ENCODE measurements around the gene UACA. TPM values are rescaled to one million over a fixed set of nuclear protein-coding genes. Genes with fewer than 3 reads are reported as not detected.

The UACA gene
- total RNA-seq, 1 experiment from 2014 or later = 141 TPM

DNA sequence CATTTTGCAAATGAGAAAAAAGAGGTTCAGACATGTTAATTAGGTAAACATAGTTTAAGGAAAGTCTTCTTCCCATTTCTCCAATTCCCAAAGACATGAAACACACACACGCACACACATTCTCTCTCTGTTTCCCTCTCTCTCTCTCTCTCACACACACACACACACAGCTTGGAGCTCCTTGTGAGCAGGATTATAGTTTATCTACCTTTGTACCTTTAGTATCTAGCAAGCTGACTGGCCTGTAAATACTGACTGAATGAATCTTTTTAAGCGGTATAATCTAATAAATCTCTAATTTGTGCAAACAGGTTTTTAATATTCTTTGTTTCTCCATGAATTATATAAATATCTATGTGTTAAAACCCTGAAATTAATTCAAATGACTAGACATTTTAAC lies 73.3 kb downstream of the UACA start:
- Histone ChIP-seq H3K27me3 (replicated peaks; ENCODE audit: control insufficient read depth, insufficient read depth, low read length) (no peaks in the 10 kb centered on the region), H3K4me1 (peaks cover 29% of the 10 kb centered on the region), H3K36me3 (ENCODE audit: control insufficient read depth, insufficient read depth, low read length) (no peaks in the 10 kb centered on the region; the same call in 1 of the 2 replicates), H3K9me3 (no peaks in the 10 kb centered on the region), H3K4me3 (ENCODE audit: low read depth, low read length) (no peak overlapping the region)
- H3K27me3 Mint-ChIP-seq (ENCODE audit: insufficient read depth, unreplicated experiment) = no peaks in the 10 kb centered on the region
- no TSS peak for BruUV-seq (replicated peaks)
- peak; percentile 18 to 49 for DNase-seq
- ChIA-PET CTCF (interaction anchor here (1.4 kb wide), 1 partner anchor 33 kb away, joined by 8 read pairs; no protein-coding TSS in a partner anchor), POLR2A (no interaction called here)
- H3K4me3 Mint-ChIP-seq (ENCODE audit: unreplicated experiment) = peak overlapping the region; percentile 4
- TF ChIP-seq, protein P1, sequence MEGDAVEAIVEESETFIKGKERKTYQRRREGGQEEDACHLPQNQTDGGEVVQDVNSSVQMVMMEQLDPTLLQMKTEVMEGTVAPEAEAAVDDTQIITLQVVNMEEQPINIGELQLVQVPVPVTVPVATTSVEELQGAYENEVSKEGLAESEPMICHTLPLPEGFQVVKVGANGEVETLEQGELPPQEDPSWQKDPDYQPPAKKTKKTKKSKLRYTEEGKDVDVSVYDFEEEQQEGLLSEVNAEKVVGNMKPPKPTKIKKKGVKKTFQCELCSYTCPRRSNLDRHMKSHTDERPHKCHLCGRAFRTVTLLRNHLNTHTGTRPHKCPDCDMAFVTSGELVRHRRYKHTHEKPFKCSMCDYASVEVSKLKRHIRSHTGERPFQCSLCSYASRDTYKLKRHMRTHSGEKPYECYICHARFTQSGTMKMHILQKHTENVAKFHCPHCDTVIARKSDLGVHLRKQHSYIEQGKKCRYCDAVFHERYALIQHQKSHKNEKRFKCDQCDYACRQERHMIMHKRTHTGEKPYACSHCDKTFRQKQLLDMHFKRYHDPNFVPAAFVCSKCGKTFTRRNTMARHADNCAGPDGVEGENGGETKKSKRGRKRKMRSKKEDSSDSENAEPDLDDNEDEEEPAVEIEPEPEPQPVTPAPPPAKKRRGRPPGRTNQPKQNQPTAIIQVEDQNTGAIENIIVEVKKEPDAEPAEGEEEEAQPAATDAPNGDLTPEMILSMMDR (IDR thresholded peaks at IDR 0.05; ENCODE audit: insufficient read depth in 1 of 2, low read depth in 1 of 2, low read length in 1 of 2, severe bottlenecking in 1 of 2, unreplicated experiment in 1 of 2) = no peak
- intact Hi-C loops (cut with micrococcal nuclease; ENCODE audit: unreplicated experiment) = loop anchor here (1.0 to 2.0 kb wide), 2 partner anchors 15 to 30 kb away; no protein-coding TSS in a partner anchor
- peaks cover 8% of the 10 kb centered on the region for H3K4me1 Mint-ChIP-seq (ENCODE audit: low read depth, unreplicated experiment)
- no peak overlapping the region for H3K27ac Mint-ChIP-seq (ENCODE audit: unreplicated experiment)
- peaks cover 44% of the 10 kb centered on the region for H3K36me3 Mint-ChIP-seq (ENCODE audit: insufficient read depth, unreplicated experiment)
- H3K9me3 Mint-ChIP-seq (ENCODE audit: unreplicated experiment) = no peaks in the 10 kb centered on the region

DNA sequence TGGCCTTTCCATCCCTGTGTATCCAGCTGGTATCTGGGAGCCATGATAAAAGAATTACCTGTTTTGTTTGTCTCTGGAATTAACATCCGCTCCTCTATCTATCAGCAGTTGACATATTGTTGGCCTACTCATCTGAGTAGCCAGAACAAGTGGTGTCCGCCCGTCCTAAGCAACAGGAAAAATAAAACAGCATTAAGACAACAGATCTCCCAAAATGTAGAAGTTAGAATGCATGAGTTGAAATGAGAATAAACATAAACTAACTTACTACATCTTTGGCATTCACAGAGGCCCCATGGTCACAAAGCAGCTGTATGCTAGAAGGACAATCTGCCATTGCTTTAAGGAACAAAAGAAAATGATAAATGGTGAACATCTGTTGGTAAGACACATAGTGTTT lies 75.9 kb downstream of the UACA start:
- POLR2A ChIA-PET = no interaction called here
- CTCF ChIA-PET = no interaction called here
- no peak overlapping the region for H3K27ac Mint-ChIP-seq (ENCODE audit: unreplicated experiment)

DNA sequence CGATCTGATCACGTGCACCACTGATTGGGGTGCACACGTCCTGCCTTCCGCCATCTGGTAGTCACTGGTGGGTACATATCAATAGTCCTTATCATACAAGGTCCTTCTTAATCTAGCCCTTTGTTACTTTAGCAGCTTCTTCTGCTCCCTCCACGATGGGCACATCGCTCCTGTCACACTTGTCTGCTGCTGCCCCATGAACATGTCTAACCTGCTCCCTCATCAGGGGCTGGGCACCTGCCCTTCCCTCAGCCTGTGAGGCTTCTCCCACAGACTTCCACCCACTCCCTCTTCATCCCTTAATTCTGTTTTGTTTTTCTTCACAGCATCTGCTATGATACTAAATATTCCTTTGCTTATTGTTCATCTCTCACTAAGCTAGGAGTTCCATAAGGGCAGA lies 82.5 kb downstream of the UACA start:
- ChIA-PET CTCF (interaction anchor here (1.9 kb wide), 1 partner anchor 42 kb away, joined by 23 read pairs; no protein-coding TSS in a partner anchor), POLR2A (no interaction called here)
- H3K4me3 ChIP-seq (ENCODE audit: low read depth, low read length) = no peak overlapping the region
- intact Hi-C loops (cut with micrococcal nuclease; ENCODE audit: unreplicated experiment) = no loop called here
- Mint-ChIP-seq H3K4me3 (ENCODE audit: unreplicated experiment) (no peak overlapping the region), H3K27me3 (ENCODE audit: insufficient read depth, unreplicated experiment) (no peaks in the 10 kb centered on the region), H3K9me3 (ENCODE audit: unreplicated experiment) (no peaks in the 10 kb centered on the region), H3K27ac (ENCODE audit: unreplicated experiment) (peak overlapping the region; percentile 1), H3K36me3 (ENCODE audit: insufficient read depth, unreplicated experiment) (peaks cover 73% of the 10 kb centered on the region), H3K4me1 (ENCODE audit: low read depth, unreplicated experiment) (peaks cover 24% of the 10 kb centered on the region)
- no peaks in the 10 kb centered on the region for H3K27me3 ChIP-seq (replicated peaks; ENCODE audit: control insufficient read depth, insufficient read depth, low read length)
- BruUV-seq (replicated peaks) = no TSS peak
- TF ChIP-seq, protein P1 (IDR thresholded peaks at IDR 0.05; ENCODE audit: insufficient read depth in 1 of 2, low read depth in 1 of 2, low read length in 1 of 2, severe bottlenecking in 1 of 2, unreplicated experiment in 1 of 2) = no peak
- no peaks in the 10 kb centered on the region for H3K9me3 ChIP-seq
- H3K36me3 ChIP-seq (ENCODE audit: control insufficient read depth, insufficient read depth, low read length) = no peaks in the 10 kb centered on the region
- no peak for DNase-seq
- H3K4me1 ChIP-seq = no peaks in the 10 kb centered on the region

More for the DNA sequence above, 75.9 kb downstream of the UACA start:
- Histone ChIP-seq H3K4me3 (ENCODE audit: low read depth, low read length) (no peak overlapping the region), H3K36me3 (ENCODE audit: control insufficient read depth, insufficient read depth, low read length) (no peaks in the 10 kb centered on the region), H3K4me1 (peaks cover 25% of the 10 kb centered on the region), H3K27me3 (replicated peaks; ENCODE audit: control insufficient read depth, insufficient read depth, low read length) (no peaks in the 10 kb centered on the region), H3K9me3 (no peaks in the 10 kb centered on the region)
- TF ChIP-seq, protein P1 (IDR thresholded peaks at IDR 0.05; ENCODE audit: insufficient read depth in 1 of 2, low read depth in 1 of 2, low read length in 1 of 2, severe bottlenecking in 1 of 2, unreplicated experiment in 1 of 2) = no peak
- Mint-ChIP-seq H3K4me3 (ENCODE audit: unreplicated experiment) (no peak overlapping the region), H3K27me3 (ENCODE audit: insufficient read depth, unreplicated experiment) (no peaks in the 10 kb centered on the region), H3K4me1 (ENCODE audit: low read depth, unreplicated experiment) (peaks cover 12% of the 10 kb centered on the region), H3K36me3 (ENCODE audit: insufficient read depth, unreplicated experiment) (peaks cover 43% of the 10 kb centered on the region), H3K9me3 (ENCODE audit: unreplicated experiment) (no peaks in the 10 kb centered on the region)
- no peak for DNase-seq
- intact Hi-C loops (cut with micrococcal nuclease; ENCODE audit: unreplicated experiment) = no loop called here
- no TSS peak for BruUV-seq (replicated peaks)

All from Caco-2 (cell line).